Parathyroid adenoma (tissue), 2 donors: ENCODE data around the gene ARX.

Experiments
- H2AFZ ChIP-seq: fragments of 300-600 bp; sonication (generic); one replicate; pipeline ENCODE4 v1.7.0; 2017; ENCODE audit warnings: antibody characterized with exemption, mild to moderate bottlenecking
- H3K27ac ChIP-seq: fragments of 300-600 bp; sonication (generic); one replicate; pipeline ENCODE4 v1.7.0; 2017
- H3K27me3 ChIP-seq: fragments of 300-600 bp; sonication (generic); one replicate; pipeline ENCODE4 v1.7.0; 2017; ENCODE audit warnings: low read length; ENCODE audit not compliant: control insufficient read depth, insufficient read depth
- H3K36me3 ChIP-seq: fragments of 300-600 bp; sonication (generic); one replicate; pipeline ENCODE4 v1.7.0; 2017; ENCODE audit warnings: low read length; ENCODE audit not compliant: control insufficient read depth, insufficient read depth
- H3K4me1 ChIP-seq: fragments of 300-600 bp; sonication (generic); one replicate; pipeline ENCODE4 v1.7.0; 2017; ENCODE audit warnings: control low read depth
- H3K4me2 ChIP-seq: fragments of 300-600 bp; sonication (generic); one replicate; pipeline ENCODE4 v1.7.0; 2017; ENCODE audit warnings: low read length
- H3K4me3 ChIP-seq: fragments of 300-600 bp; sonication (generic); one replicate; pipeline ENCODE4 v1.7.0; 2017; ENCODE audit warnings: low read depth, low read length
- H3K79me2 ChIP-seq: fragments of 300-600 bp; sonication (generic); one replicate; pipeline ENCODE4 v1.7.0; 2017; ENCODE audit warnings: control low read depth
- H3K9ac ChIP-seq: fragments of 300-600 bp; sonication (generic); one replicate; pipeline ENCODE4 v1.7.0; 2017; ENCODE audit warnings: mild to moderate bottlenecking
- H3K9me3 ChIP-seq: fragments of 300-600 bp; sonication (generic); one replicate; pipeline ENCODE4 v1.7.0; 2017; ENCODE audit warnings: low read length; ENCODE audit not compliant: control insufficient read depth
- CTCF ChIP-seq: fragments of 300-600 bp; sonication (generic); IDR thresholded peaks from one replicate; pipeline ENCODE4 v1.7.0; 2017; ENCODE audit warnings: antibody characterized with exemption, mild to moderate bottlenecking
- donor health status: primary hyperparathyroidism.

The ARX gene

GRCh38 chrX:25015486-25016360 is at the start of gene ARX:
TSS of gene ARX (minus strand) at chrX:25015965. CDS start at chrX:25015737, 228 bp downstream.
- H2AFZ ChIP-seq: no peak within 1 kb of the TSS
- no peak for TF ChIP-seq CTCF
- H3K27me3 ChIP-seq: peaks cover 4% of the 10 kb centered on the region
- no peaks in the 10 kb centered on the region for H3K79me2 ChIP-seq
- peak within 1 kb of the TSS; percentile 33 for H3K4me2 ChIP-seq
- H3K4me1 ChIP-seq: no peaks in the 10 kb centered on the region
- no peak within 1 kb of the TSS for H3K4me3 ChIP-seq
- H3K27ac ChIP-seq: no peak within 1 kb of the TSS
- no peak within 1 kb of the TSS for H3K9ac ChIP-seq
- H3K36me3 ChIP-seq: no peaks in the 10 kb centered on the region
- no peaks in the 10 kb centered on the region for H3K9me3 ChIP-seq

GRCh38 chrX:25059273-25059672 is 43.5 kb upstream of the ARX start:
- Histone ChIP-seq H2AFZ (no peak overlapping the region), H3K4me3 (no peak overlapping the region), H3K79me2 (no peaks in the 10 kb centered on the region), H3K9ac (no peak overlapping the region), H3K36me3 (no peaks in the 10 kb centered on the region), H3K27ac (no peak overlapping the region), H3K4me1 (no peaks in the 10 kb centered on the region), H3K4me2 (no peak overlapping the region), H3K27me3 (no peaks in the 10 kb centered on the region), H3K9me3 (no peaks in the 10 kb centered on the region)
- TF ChIP-seq CTCF: no peak

- H3K4me3 ChIP-seq: no peak overlapping the region
- H3K27ac ChIP-seq: no peak overlapping the region
- no peak for TF ChIP-seq CTCF
- H3K9me3 ChIP-seq: no peaks in the 10 kb centered on the region
- no peaks in the 10 kb centered on the region for H3K36me3 ChIP-seq
- H2AFZ ChIP-seq: no peak overlapping the region
- H3K9ac ChIP-seq: no peak overlapping the region
- no peak overlapping the region for H3K4me2 ChIP-seq
- H3K27me3 ChIP-seq: no peaks in the 10 kb centered on the region
- H3K4me1 ChIP-seq: no peaks in the 10 kb centered on the region
- H3K79me2 ChIP-seq: no peaks in the 10 kb centered on the region
Measured at GRCh38 chrX:25052798-25053534, 37.2 kb upstream of the ARX start.

GRCh38 chrX:25049971-25050370 is 34.2 kb upstream of the ARX start:
- H3K79me2 ChIP-seq: no peaks in the 10 kb centered on the region
- H3K27ac ChIP-seq: no peak overlapping the region
- TF ChIP-seq CTCF: no peak
- no peak overlapping the region for H2AFZ ChIP-seq
- H3K36me3 ChIP-seq: no peaks in the 10 kb centered on the region
- no peaks in the 10 kb centered on the region for H3K4me1 ChIP-seq
- H3K4me2 ChIP-seq: no peak overlapping the region
- no peak overlapping the region for H3K4me3 ChIP-seq
- H3K9me3 ChIP-seq: no peaks in the 10 kb centered on the region
- H3K9ac ChIP-seq: no peak overlapping the region
- no peaks in the 10 kb centered on the region for H3K27me3 ChIP-seq
